ENCODE results near the gene STAMBPL1. TPM values are rescaled to one million over a fixed set of nuclear protein-coding genes. Genes with fewer than 3 reads are reported as not detected.
A peak's percentile ranks its signal among the peaks of the same experiment; 100 is the strongest.

Gene STAMBPL1
- 0.42 and 0.54 TPM in 2 replicates for total RNA-seq (2022)
- percentile 30 among the genes with signal in this experiment for Bru-seq, nascent RNA
- percentile 31 among the genes with signal in this experiment for BruChase-seq, experiment 1, labeled RNA remaining after a 2-hour chase
- percentile 23 among the genes with signal in this experiment for BruChase-seq, experiment 2, labeled RNA remaining after a 6-hour chase
- long read RNA-seq, partial matches to known transcripts, result 1 of 2 reads
- long read RNA-seq, other reads (novel, unspliced or antisense), result 0 of 2 reads

GRCh38 chr10:88879534-88880281 lies at the start of gene STAMBPL1:
Gene STAMBPL1, plus strand, starts transcription at chr10:88880245. Its CDS starts 21,464 bp downstream, at chr10:88901709.
- Histone ChIP-seq H3K36me3 (ENCODE audit: control insufficient read depth, insufficient read depth, low read length) (no peaks in the 10 kb centered on the region), H3K4me3 (ENCODE audit: low read depth, low read length) (peak within 1 kb of the TSS; percentile 92), H3K9me3 (no peaks in the 10 kb centered on the region), H3K4me1 (no peaks in the 10 kb centered on the region), H3K27me3 (replicated peaks; ENCODE audit: control insufficient read depth, insufficient read depth, low read length) (no peaks in the 10 kb centered on the region)
- Mint-ChIP-seq H3K36me3 (ENCODE audit: insufficient read depth, unreplicated experiment) (peaks cover 5% of the 10 kb centered on the region), H3K27me3 (ENCODE audit: insufficient read depth, unreplicated experiment) (peaks cover 15% of the 10 kb centered on the region), H3K9me3 (ENCODE audit: unreplicated experiment) (no peaks in the 10 kb centered on the region), H3K4me1 (ENCODE audit: low read depth, unreplicated experiment) (no peaks in the 10 kb centered on the region), H3K27ac (ENCODE audit: unreplicated experiment) (no peak within 1 kb of the TSS), H3K4me3 (ENCODE audit: unreplicated experiment) (peak within 1 kb of the TSS; percentile 90)
- CTCF ChIA-PET, result no interaction called here
- no TSS peak for BruUV-seq (replicated peaks)
- POLR2A ChIA-PET, result no interaction called here
- DNase-seq, result peak in 1 of 2 experiments; percentile 38
- TF ChIP-seq, protein P1, sequence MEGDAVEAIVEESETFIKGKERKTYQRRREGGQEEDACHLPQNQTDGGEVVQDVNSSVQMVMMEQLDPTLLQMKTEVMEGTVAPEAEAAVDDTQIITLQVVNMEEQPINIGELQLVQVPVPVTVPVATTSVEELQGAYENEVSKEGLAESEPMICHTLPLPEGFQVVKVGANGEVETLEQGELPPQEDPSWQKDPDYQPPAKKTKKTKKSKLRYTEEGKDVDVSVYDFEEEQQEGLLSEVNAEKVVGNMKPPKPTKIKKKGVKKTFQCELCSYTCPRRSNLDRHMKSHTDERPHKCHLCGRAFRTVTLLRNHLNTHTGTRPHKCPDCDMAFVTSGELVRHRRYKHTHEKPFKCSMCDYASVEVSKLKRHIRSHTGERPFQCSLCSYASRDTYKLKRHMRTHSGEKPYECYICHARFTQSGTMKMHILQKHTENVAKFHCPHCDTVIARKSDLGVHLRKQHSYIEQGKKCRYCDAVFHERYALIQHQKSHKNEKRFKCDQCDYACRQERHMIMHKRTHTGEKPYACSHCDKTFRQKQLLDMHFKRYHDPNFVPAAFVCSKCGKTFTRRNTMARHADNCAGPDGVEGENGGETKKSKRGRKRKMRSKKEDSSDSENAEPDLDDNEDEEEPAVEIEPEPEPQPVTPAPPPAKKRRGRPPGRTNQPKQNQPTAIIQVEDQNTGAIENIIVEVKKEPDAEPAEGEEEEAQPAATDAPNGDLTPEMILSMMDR (IDR thresholded peaks at IDR 0.05; ENCODE audit: insufficient read depth in 1 of 2, low read depth in 1 of 2, low read length in 1 of 2, severe bottlenecking in 1 of 2, unreplicated experiment in 1 of 2), result no peak
- intact Hi-C loops (cut with micrococcal nuclease; ENCODE audit: unreplicated experiment), result loop anchor here (1.0 to 5.0 kb wide), 3 partner anchors 17 to 53 kb away; no protein-coding TSS in a partner anchor

DNA sequence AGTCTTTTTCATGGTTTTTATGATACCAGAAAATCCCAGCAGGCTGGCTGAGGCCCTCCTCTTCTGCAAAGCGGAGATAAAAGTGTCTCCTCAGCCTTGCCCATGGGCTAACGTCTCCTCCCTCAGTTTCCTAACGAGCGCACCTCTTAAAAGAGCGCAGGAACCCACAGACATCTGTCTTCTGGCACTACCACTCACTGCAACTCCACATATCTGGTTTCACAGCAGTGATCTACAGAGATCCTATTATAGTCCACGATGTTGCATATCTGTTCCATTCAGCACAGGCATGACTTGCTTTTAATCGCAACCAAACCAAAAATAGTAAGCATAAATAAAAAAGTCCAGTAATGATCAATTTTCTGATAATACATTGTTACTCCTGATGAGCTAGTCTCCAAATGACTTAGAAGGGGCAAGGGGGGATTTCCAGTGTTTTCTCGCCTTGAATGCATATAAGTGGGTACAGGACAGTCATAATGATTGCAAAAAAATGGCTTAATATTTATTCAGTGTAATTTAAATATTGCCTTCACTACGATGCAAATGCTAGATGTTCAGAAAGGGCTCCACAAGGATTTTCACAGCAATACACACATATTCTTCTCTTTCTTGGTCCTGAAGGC lies 49.3 kb upstream of the STAMBPL1 start:
- peaks cover 12% of the 10 kb centered on the region for H3K4me1 ChIP-seq

GRCh38 chr10:88831709-88832108 lies 48.3 kb upstream of the STAMBPL1 start:
- peaks cover 7% of the 10 kb centered on the region for H3K4me1 Mint-ChIP-seq (ENCODE audit: low read depth, unreplicated experiment)
- no TSS peak for BruUV-seq (replicated peaks)
- Histone ChIP-seq H3K9me3 (no peaks in the 10 kb centered on the region), H3K4me3 (ENCODE audit: low read depth, low read length) (no peak overlapping the region), H3K27me3 (replicated peaks; ENCODE audit: control insufficient read depth, insufficient read depth, low read length) (no peaks in the 10 kb centered on the region), H3K4me1 (peaks cover 12% of the 10 kb centered on the region), H3K36me3 (ENCODE audit: control insufficient read depth, insufficient read depth, low read length) (no peaks in the 10 kb centered on the region)
- no peak overlapping the region for H3K27ac Mint-ChIP-seq (ENCODE audit: unreplicated experiment)
- ChIA-PET CTCF (interaction anchor here (0.5 to 0.6 kb wide), 2 partner anchors 100 to 101 kb away, joined by 4 to 5 read pairs; no protein-coding TSS in a partner anchor), POLR2A (no interaction called here)
- peaks cover 21% of the 10 kb centered on the region for H3K9me3 Mint-ChIP-seq (ENCODE audit: unreplicated experiment)
- H3K36me3 Mint-ChIP-seq (ENCODE audit: insufficient read depth, unreplicated experiment), result no peaks in the 10 kb centered on the region
- intact Hi-C loops (cut with micrococcal nuclease; ENCODE audit: unreplicated experiment), result no loop called here
- TF ChIP-seq, protein P1 (IDR thresholded peaks at IDR 0.05; ENCODE audit: insufficient read depth in 1 of 2, low read depth in 1 of 2, low read length in 1 of 2, severe bottlenecking in 1 of 2, unreplicated experiment in 1 of 2), result no peak
- no peak overlapping the region for H3K4me3 Mint-ChIP-seq (ENCODE audit: unreplicated experiment)
- no peaks in the 10 kb centered on the region for H3K27me3 Mint-ChIP-seq (ENCODE audit: insufficient read depth, unreplicated experiment)
- DNase-seq, result no peak

More for the DNA sequence above, 49.3 kb upstream of the STAMBPL1 start:
- no TSS peak for BruUV-seq (replicated peaks)
- ChIA-PET CTCF (interaction anchor here (0.6 kb wide), 1 partner anchor 102 kb away, joined by 4 read pairs; no protein-coding TSS in a partner anchor), POLR2A (no interaction called here)
- Mint-ChIP-seq H3K4me3 (ENCODE audit: unreplicated experiment) (no peak overlapping the region), H3K9me3 (ENCODE audit: unreplicated experiment) (peaks cover 21% of the 10 kb centered on the region), H3K27me3 (ENCODE audit: insufficient read depth, unreplicated experiment) (no peaks in the 10 kb centered on the region), H3K27ac (ENCODE audit: unreplicated experiment) (no peak overlapping the region), H3K4me1 (ENCODE audit: low read depth, unreplicated experiment) (peaks cover 7% of the 10 kb centered on the region), H3K36me3 (ENCODE audit: insufficient read depth, unreplicated experiment) (no peaks in the 10 kb centered on the region)
- TF ChIP-seq, protein P1 (IDR thresholded peaks at IDR 0.05; ENCODE audit: insufficient read depth in 1 of 2, low read depth in 1 of 2, low read length in 1 of 2, severe bottlenecking in 1 of 2, unreplicated experiment in 1 of 2), result no peak
- Histone ChIP-seq H3K9me3 (no peaks in the 10 kb centered on the region), H3K36me3 (ENCODE audit: control insufficient read depth, insufficient read depth, low read length) (no peaks in the 10 kb centered on the region), H3K27me3 (replicated peaks; ENCODE audit: control insufficient read depth, insufficient read depth, low read length) (no peaks in the 10 kb centered on the region), H3K4me3 (ENCODE audit: low read depth, low read length) (no peak overlapping the region)
- intact Hi-C loops (cut with micrococcal nuclease; ENCODE audit: unreplicated experiment), result no loop called here
- DNase-seq, result no peak

Measured in Caco-2 (cell line).